T-helper 1 cell treated with Interleukin-12 subunit alpha and Interleukin-12 subunit beta and Interleukin-4 antibody, amounts not matched to agents 30 μg/mL and 1 μg/mL, for 36 hours (primary cell): ENCODE measurements around the gene CAV3.

Source experiments
- H3K27ac Mint-ChIP-seq: one replicate; pipeline ENCODE4 v1.8.0; 2021; ENCODE audit warnings: mild to moderate bottlenecking, mixed read lengths
- H3K27me3 Mint-ChIP-seq: one replicate; pipeline ENCODE4 v1.8.0; 2021; ENCODE audit warnings: low read depth, mixed read lengths
- H3K36me3 Mint-ChIP-seq: one replicate; pipeline ENCODE4 v1.8.0; 2021; ENCODE audit warnings: low read depth, mixed read lengths
- H3K4me1 Mint-ChIP-seq: one replicate; pipeline ENCODE4 v1.8.0; 2021; ENCODE audit warnings: low read depth, mixed read lengths
- H3K4me3 Mint-ChIP-seq: one replicate; pipeline ENCODE4 v1.8.0; 2021; ENCODE audit warnings: mild to moderate bottlenecking, moderate library complexity, mixed read lengths
- H3K9me3 Mint-ChIP-seq: one replicate; pipeline ENCODE4 v1.8.0; 2021; ENCODE audit warnings: mixed read lengths

Gene CAV3

DNA sequence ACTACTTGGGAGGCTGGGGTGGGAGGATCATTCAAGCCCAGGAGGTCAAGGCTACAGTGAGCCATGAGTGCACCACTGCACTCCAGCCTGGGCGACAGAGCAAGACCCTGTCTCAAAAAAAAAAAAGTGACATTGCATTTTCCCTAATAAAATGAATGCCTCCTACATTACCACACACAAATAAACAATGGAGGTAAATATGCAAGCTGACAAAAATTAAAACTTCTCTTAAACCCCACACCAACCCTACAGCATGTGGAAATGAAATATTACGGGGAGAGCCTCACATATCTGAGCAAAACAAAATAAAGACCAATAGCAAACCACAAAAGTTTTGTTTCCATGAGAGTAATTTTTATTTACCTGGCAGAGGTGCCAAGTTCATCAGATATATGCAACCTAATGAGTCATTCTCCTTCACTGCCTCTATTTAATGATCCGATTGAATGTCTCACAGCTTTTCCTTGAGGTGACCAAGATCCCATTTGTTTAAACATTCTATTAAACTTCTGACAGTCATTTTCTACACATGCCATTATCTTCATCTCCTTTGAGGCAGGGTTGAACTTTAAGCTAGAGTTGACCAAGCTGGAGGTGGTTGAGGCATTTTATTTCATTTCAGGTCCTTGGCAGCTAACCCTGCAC is 9.4 kb upstream of the CAV3 start:
- Mint-ChIP-seq H3K4me3 (no peak overlapping the region), H3K27me3 (peaks cover 4% of the 10 kb centered on the region), H3K4me1 (no peaks in the 10 kb centered on the region), H3K9me3 (peaks cover 4% of the 10 kb centered on the region), H3K27ac (no peak overlapping the region), H3K36me3 (no peaks in the 10 kb centered on the region)

DNA sequence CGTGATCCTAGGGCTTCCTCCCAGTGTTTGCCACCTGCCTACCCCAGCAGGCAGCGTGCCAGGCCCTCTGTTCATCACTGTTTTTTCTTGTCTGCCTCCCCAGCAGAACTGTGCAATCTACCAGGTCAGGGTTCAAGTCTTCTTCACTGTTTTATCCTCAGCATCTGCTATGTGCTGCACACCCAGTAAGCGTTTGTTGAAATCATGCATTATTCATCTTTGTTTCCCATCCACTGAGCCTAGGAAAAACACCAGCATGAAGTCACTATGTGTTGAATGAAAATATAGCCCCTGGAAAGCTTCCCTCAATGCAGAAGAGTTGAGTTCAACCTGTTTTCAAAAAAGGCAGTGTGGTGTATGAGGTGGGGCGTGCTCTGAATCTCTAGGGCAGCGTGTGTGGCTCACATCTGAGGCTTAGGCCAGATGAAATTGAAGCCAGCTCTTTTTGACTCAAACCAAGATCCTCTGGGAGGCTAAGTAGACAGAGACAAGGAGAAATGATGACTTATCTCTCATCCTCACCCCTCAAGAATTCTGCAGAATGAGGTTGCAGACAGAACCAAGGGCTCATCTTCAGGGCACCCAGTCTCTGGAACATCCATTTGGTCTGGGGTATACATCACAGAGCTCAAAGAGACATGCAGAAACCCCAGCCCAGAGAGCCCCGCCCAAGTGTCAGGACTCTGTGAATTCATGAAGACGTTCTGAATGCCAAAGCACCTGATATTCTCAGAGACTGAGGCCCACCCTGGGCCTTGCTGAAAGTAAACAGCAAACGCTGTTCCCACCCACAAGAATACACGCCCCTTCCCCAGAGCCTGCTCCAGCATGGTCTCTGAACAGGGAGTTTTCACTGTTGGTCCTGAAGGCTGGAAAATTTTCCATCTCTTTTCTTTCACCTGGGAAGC is 5.7 kb upstream of the CAV3 start:
- H3K9me3 Mint-ChIP-seq: no peaks in the 10 kb centered on the region
- no peak overlapping the region for H3K4me3 Mint-ChIP-seq
- H3K27me3 Mint-ChIP-seq: peaks cover 4% of the 10 kb centered on the region
- no peaks in the 10 kb centered on the region for H3K4me1 Mint-ChIP-seq
- no peak overlapping the region for H3K27ac Mint-ChIP-seq
- H3K36me3 Mint-ChIP-seq: no peaks in the 10 kb centered on the region

DNA sequence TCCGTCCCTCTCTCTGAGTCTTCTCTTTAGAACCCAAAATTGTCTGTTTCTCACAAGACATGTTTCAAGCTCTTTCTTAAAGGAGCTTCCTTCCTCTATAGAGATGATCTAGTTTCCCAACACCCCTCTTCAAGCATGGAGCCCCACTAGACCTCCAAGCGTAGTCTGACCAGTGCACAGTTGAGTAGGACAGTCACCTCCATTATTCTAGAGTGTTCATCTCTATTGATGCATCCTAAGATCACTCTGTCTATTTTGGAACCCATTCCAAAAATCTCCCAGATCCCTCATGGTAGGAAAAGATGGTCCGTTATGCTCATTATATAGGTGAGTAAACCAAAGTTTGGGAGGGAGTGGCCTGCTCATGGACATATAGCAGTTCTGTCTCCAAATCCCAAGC is 4.1 kb upstream of the CAV3 start:
- H3K4me3 Mint-ChIP-seq: no peak overlapping the region
- H3K9me3 Mint-ChIP-seq: no peaks in the 10 kb centered on the region
- no peaks in the 10 kb centered on the region for H3K4me1 Mint-ChIP-seq
- H3K27me3 Mint-ChIP-seq: no peaks in the 10 kb centered on the region
- no peaks in the 10 kb centered on the region for H3K36me3 Mint-ChIP-seq
- H3K27ac Mint-ChIP-seq: no peak overlapping the region

DNA sequence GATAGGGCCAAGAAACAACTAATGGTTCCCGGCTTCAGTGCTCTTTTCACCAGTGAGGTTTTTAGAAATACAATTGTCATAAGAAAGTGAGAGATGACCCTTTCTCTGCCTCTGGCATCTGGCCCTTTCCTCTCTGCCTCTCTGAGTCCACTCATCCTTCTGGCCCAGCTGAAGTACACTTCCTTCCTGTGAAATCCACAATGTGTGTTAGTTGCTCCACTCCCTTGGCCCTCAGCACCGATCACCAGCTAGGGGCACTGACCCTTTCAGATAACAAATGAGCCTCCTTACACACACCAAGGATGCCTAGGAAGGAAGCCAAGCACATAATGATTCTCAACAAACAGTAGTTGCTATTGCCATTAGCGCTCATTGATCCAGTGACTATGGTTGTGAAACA is 2.9 kb upstream of the CAV3 start:
- Mint-ChIP-seq H3K9me3 (no peaks in the 10 kb centered on the region), H3K36me3 (no peaks in the 10 kb centered on the region), H3K4me3 (no peak overlapping the region), H3K4me1 (no peaks in the 10 kb centered on the region), H3K27me3 (no peaks in the 10 kb centered on the region), H3K27ac (no peak overlapping the region)

DNA sequence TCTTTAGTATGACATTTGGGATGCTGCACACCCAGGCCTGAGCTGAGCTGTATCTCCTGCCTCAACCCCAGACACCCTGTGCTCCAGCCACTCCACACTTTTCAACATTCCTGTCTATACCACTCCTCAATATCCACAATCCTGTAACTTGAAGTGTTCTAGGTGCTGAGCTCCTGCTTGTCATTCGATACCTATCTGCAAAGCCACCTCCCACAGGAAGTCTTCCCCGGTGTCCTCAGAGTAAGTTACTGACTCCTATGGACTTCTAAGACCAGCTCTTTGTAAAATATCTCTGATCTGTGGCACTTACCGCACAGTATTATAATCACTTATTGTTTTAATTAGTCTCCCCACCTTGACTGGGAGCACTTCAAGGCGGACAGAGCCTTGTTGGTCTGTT is 1.2 kb upstream of the CAV3 start:
- H3K9me3 Mint-ChIP-seq: no peaks in the 10 kb centered on the region
- H3K27me3 Mint-ChIP-seq: no peaks in the 10 kb centered on the region
- no peak overlapping the region for H3K4me3 Mint-ChIP-seq
- H3K36me3 Mint-ChIP-seq: no peaks in the 10 kb centered on the region
- no peaks in the 10 kb centered on the region for H3K4me1 Mint-ChIP-seq
- no peak overlapping the region for H3K27ac Mint-ChIP-seq

DNA sequence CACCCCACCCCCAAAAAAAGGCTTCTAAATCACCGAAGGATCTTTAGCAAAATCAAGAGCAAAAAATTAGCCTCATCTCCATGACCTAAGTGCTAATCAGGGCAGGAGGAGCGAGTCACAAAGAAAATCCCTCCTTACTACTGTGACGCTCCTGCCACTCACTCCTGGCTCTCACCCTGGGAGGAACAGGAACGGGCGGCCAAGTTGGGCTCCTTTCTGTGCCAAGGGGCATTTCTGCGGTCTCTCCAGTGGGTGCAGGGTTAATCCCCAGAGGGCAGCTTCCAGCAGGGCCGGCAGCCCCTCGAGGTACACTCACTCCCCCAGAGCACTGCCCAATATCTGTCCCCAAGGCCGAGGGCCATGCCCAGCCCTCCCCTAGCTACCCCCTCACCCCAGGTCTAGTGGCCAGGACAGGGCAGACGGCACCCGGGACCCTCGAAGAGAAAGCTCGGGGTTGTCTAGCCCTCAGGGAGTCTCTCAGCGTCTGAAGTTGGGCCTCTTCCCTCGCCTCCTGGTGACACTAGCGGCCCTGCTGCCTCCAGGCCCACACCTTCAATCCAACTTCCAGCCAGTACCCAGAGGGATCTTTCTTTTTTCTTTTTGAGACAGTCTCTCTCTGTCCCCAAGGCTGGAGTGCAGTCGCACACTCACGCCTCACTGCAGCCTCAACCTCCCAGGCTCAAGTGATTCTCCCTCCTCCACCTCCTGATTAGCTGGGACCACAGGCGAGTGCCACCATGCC is 706 bp downstream of the CAV3 start:
- no peak overlapping the region for H3K4me3 Mint-ChIP-seq
- H3K27me3 Mint-ChIP-seq: no peaks in the 10 kb centered on the region
- no peaks in the 10 kb centered on the region for H3K36me3 Mint-ChIP-seq
- no peaks in the 10 kb centered on the region for H3K4me1 Mint-ChIP-seq
- H3K27ac Mint-ChIP-seq: no peak overlapping the region
- no peaks in the 10 kb centered on the region for H3K9me3 Mint-ChIP-seq

DNA sequence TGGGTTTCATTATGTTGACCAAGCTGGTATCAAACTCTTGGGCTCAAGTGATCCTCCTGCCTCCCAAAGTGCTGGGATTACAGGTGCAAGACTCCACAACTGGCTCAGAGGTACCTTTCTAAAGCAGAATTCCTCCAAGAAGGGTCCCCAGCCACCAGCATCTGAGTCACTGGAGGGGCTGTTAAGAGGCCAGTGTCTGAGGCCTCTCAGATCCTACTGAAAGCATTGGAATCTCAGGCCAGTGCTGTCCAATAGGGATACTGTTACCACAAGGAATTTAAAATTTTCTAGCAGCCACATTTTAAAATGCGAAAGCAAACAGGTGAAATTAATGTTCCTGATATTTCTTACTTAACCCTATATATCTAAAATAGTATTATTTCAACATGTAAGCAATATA is 1.3 kb downstream of the CAV3 start:
- Mint-ChIP-seq H3K4me1 (no peaks in the 10 kb centered on the region), H3K4me3 (no peak overlapping the region), H3K9me3 (no peaks in the 10 kb centered on the region), H3K27ac (no peak overlapping the region), H3K36me3 (no peaks in the 10 kb centered on the region), H3K27me3 (no peaks in the 10 kb centered on the region)

DNA sequence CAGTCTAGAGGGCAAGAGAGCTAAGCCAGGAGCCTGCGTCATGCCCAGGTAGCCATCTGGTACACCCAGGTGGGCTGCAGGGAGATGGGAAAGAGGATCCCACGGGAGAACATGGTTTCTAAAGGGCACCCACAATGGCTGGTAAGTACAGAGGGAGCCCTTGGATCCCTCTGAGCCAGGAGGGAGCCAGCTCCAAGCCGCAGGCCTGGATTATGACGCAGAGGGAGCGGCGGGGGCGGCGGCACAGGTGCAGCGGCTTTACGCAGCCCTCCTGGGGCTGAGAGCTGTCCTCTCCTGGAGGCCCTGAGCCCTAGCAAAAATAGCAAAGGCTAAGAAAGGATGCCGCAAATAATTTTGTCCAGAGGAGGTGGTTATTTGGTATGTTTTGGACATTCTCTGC is 2.8 kb downstream of the CAV3 start:
- Mint-ChIP-seq H3K4me3 (no peak overlapping the region), H3K27me3 (no peaks in the 10 kb centered on the region), H3K4me1 (no peaks in the 10 kb centered on the region), H3K36me3 (no peaks in the 10 kb centered on the region), H3K27ac (no peak overlapping the region), H3K9me3 (no peaks in the 10 kb centered on the region)

DNA sequence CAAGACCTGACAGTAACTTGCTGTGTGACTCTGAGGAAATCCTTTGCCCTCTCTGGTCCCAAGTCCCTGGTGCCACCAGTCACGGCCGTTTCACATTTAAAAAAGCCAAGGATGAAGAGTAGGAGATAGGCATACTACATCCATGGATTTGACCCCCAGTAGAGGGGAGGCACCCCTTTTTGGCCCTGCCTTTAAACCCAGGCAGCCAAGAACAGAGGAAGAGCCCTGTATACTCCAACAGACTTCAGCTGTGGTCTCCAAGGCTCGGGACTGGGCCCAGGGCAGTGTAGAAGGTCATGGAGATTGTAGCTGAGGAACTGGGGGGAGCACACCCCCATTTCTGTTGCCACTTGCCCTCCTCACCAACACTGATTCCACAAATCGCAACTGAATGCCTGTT is 3.7 kb downstream of the CAV3 start:
- no peaks in the 10 kb centered on the region for H3K9me3 Mint-ChIP-seq
- H3K27me3 Mint-ChIP-seq: no peaks in the 10 kb centered on the region
- no peak overlapping the region for H3K4me3 Mint-ChIP-seq

DNA sequence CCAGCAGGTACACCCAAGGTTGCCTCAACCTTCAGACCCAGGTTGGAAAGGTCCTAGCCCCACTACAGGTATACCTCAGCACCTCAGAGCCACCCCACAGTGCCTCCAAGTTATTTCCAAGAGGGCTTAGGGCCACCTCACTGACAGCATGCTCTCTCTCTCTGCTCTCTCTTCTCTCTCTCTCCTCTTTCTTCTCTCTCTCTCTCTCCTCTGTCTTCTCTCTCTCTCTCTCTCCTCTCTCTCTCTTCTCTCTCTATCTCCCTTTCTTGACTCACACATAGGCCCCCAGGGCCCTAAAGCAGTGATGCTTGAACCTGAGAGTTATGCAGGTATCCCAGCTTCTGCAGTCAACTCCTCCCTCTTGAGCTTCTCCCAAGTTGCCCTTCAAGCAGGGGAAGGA is 4.2 kb downstream of the CAV3 start:
- Mint-ChIP-seq H3K27me3 (no peaks in the 10 kb centered on the region), H3K4me3 (no peak overlapping the region), H3K9me3 (no peaks in the 10 kb centered on the region), H3K4me1 (no peaks in the 10 kb centered on the region), H3K36me3 (no peaks in the 10 kb centered on the region), H3K27ac (no peak overlapping the region)

More for the DNA sequence above, 3.7 kb downstream of the CAV3 start:
- Mint-ChIP-seq H3K36me3 (no peaks in the 10 kb centered on the region), H3K4me1 (no peaks in the 10 kb centered on the region), H3K27ac (no peak overlapping the region)

DNA sequence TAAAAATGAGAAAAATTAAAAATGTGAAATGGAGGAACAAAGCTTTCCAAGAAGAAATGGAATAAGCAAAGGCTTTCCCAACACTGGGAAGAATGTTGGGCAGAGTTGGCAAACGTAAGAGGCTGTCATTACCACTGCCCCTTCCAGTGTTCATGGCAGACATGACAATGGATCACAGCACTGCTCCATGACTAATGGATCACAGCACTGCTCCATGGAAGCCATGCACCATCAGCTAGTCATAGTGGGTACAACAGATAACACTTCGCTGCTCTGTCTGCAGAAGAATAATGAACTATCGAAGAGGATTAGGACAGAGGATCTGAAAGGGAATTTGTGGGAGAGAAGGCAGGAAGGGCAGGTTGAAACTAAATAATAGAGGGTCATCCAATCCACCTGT is 5.0 kb downstream of the CAV3 start:
- Mint-ChIP-seq H3K27ac (no peak overlapping the region), H3K4me3 (no peak overlapping the region), H3K27me3 (no peaks in the 10 kb centered on the region), H3K4me1 (no peaks in the 10 kb centered on the region), H3K36me3 (no peaks in the 10 kb centered on the region), H3K9me3 (no peaks in the 10 kb centered on the region)

DNA sequence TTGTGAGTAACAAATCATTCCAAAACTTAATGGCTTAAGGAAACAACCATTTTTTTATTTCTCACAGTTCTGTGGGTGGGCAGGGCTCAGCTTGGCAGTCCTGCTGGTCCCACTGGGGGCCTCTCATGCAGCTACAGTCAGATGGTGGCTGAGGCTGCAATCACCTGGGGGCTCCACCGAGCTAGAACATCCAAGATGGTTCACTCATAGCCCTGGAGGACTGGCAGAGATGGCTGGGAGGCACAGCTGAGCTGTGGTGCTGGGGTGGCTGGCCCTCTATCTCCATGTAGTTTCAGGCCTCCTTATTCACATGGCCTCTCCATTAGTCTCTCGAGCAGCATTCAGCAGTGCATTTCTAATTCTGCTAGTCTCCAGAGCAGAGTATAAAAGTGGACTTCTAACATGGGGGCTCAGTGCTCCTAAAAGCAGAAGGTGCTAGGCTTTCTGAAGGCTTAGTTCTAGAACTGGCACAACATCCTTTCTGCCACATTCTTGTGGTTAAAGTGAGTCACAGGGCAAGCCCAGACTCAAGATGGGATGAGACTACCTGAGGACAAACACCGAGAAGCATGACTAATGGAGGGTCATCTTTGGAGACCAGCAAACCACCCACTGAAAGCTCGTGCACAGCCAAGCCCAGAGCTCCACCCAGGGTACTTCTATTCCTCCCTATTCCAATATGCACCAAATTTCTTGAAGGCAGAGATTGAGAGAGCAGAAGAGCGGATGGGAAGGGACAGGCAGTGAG is 6.3 kb downstream of the CAV3 start:
- Mint-ChIP-seq H3K4me1 (no peaks in the 10 kb centered on the region), H3K27ac (no peak overlapping the region), H3K36me3 (no peaks in the 10 kb centered on the region), H3K4me3 (no peak overlapping the region), H3K27me3 (no peaks in the 10 kb centered on the region), H3K9me3 (no peaks in the 10 kb centered on the region)

DNA sequence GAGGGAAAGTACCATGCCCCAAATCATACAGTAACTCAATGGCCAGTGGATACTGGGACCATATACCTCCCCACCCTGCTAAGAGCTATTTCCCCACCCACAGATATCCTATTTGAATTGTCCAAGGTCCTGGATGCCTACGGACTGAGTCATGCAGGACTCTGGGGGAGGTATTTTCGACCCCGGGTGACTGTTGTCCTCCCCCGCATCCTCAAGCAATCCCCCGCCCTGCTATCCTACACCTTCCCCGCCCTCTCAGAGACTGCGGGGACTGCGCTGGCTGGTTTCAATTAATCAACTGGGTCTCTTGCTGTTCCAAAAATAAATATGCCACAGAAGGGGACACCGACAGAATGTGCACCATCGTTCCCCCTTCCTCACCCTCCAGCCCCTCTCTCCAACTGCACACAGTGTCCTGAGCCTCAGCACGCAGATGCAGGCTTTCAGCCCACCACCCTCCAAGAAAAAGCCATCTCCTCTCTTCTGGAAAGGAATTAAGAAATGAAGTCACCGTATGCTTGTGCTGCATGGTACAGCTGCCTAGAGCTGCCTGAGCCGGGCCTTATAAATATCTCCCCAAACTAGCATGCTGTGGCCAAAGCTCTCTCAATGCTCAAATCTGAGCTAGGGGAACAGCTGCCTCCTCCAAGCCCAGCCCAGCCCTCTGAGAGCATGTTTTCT is 8.1 kb downstream of the CAV3 start:
- Mint-ChIP-seq H3K4me3 (no peak overlapping the region), H3K9me3 (no peaks in the 10 kb centered on the region), H3K4me1 (no peaks in the 10 kb centered on the region), H3K27me3 (no peaks in the 10 kb centered on the region), H3K27ac (no peak overlapping the region), H3K36me3 (no peaks in the 10 kb centered on the region)

DNA sequence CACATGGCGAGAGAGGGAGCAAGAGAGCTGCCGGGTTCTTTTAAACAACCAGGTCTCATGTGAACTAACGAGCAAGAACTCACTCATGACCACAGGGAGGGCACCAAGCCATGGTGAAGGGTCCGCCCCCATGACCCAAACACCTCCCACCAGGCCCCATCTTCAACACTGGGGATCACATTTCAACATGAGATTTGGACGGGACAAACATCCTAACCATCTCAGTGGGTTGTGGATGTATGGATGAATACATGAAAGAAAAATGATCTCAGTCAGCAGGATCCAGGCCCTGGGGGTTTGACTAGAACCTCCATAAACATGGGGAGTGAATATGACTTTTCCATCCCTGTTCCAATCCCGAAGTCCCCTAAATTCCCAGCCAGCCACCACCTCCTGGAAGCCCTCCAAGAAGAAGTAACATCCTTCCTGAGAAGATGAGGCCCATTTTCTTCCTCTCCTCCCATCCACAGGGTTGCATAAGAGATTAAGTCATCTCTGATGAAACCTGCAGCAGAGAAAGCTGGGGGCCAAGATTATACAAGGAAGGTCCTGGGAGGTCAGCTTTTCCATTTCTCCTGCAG is 9.5 kb downstream of the CAV3 start:
- Mint-ChIP-seq H3K4me3 (no peak overlapping the region), H3K4me1 (no peaks in the 10 kb centered on the region), H3K9me3 (no peaks in the 10 kb centered on the region), H3K27me3 (no peaks in the 10 kb centered on the region), H3K36me3 (no peaks in the 10 kb centered on the region), H3K27ac (no peak overlapping the region)
